Stimulated activated CD4-positive, alpha-beta T cell treated with anti-CD3 and anti-CD28 coated beads, Interleukin-15, amount 100 ng/mL, for 1 hour (primary cell): ENCODE results near the gene RABGGTB.
A peak's percentile ranks its signal among the peaks of the same experiment; 100 is the strongest.
"Not testable (repeated sequence)": the region's sequence is repeated elsewhere in the genome, so short reads cannot be mapped to it uniquely, and the experiment has no call there.

Experiments
- DNase-seq, 2 donors: peaks; one replicate each; pipeline ENCODE4 v3.0.0-alpha.2; 2020; ENCODE audit warnings: low read depth in 1 of 2, low spot score in 1 of 2

The RABGGTB gene

DNA sequence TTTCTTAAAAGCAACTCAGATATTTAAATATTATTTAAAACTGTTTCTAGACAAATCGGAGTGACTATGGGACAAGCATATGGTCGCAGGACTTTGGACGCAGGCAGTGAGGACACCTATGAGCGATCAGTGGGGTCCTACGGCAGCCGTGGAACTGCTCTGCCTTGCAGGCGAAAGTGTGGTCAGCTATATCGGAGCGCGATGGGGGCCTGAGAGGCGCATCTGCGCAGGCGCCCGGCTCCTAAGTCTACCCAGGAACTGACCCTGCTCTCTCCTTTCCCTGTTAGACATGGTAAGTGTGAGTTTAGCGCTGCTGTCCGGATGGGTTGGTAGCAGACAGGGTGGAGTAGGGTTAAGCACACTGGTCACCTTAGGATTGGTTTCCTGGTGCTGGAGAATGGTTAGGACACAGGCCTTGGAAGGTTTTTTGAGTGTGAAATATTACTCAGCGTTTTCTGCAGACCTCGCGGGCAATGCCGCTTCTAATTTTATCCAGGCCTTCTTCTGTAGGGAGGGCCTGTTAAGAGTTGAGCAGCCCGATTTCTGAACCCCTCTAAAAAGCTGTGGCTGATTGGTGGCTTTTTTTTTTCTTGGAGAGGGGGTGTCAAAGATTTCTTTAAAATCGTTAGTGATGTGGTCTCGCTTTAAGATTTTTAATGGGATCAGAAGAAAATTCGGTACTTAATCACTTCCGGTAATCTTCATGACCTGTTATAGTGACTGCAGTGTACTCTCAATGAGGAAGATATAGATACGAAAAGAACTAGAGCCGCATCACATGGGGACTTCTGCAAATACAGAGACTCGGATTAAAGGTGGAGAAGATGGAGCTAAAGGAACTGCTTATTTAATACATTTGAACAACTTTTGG, at the start of gene RABGGTB:
TSS of gene RABGGTB (plus strand) at position 274 of the 871 bp plus-strand sequence. CDS start at position 290, 16 bp downstream.
- DNase-seq: peak; percentile 86 to 90

DNA sequence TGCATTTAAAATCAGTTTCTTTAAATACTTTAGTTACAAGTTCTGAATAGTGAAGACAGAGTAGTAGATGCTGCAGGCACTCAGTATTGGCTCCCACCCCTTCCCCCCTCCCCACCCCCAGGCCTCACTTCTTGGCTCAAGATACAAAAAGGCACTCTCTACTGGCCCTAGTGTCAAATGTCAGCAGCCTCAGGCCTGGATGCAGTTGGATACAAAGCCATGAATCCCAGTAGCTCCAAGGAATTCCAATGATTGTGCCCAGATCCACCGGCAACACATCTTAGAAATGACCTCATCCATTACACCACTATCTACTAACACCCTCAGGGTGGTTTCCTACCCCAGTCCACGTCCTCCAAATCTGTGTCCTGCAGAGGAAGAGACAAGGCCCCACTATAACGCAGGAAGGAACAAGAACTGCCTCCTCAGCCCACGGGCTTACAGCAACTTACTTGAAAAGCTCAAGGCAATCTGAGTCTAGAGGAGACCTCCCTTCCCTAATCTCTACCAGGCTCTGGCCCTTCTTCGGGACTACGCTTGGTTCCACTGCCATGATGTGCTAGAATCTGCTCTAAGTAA, 43.9 kb upstream of the RABGGTB start:
- DNase-seq: no peak

DNA sequence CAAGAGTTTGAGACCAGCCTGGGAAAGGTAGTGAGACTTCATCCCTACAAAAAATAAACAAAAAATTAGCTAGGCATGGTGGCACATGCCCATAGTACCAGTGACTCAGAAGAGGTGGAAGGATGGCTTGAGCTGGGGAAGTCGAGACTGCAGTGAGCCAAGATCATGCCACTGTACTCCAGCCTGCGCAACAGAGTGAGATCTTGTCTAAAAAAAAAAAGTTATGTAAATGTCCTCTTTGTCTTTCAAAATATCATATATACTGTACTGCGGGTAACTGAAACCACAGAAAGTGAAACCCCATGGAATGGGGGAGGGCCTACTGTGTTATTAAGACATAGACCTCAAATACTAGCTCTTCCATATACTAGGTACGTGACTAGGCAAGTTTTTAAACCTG, 40.8 kb upstream of the RABGGTB start:
- no peak for DNase-seq

DNA sequence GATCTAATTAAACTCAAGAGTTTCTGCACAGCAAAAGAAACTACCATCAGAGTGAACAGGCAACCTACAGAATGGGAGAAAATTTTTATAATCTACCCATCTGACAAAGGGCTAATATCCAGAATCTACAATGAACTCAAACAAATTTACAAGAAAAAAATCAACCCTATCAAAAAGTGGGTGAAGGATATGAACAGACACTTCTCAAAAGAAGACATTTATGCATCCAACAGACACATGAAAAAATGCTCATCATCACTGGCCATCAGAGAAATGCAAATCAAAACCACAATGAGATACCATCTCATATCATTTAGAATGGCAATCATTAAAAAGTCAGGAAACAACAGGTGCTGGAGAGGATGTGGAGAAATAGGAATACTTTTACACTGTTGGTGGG, 28.8 kb upstream of the RABGGTB start:
- not testable (repeated sequence) for DNase-seq

DNA sequence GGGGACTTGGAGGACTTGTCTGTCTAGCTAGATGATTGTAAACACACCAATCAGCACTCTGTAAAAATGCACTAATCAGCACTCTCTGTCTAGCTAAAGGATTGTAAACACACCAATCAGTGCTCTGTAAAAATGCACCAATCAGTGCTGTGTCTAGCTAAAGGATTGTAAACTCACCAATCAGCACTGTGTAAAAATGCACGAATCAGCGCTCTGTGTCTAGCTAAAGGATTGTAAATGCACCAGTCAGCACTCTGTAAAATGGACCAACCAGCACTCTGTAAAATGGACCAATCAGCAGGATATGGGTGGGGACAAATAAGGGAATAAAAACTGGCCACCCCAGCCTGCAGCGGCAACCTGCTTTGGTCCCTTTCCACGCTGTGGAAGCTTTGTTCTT, 27.5 kb upstream of the RABGGTB start:
- DNase-seq: not testable (repeated sequence)

DNA sequence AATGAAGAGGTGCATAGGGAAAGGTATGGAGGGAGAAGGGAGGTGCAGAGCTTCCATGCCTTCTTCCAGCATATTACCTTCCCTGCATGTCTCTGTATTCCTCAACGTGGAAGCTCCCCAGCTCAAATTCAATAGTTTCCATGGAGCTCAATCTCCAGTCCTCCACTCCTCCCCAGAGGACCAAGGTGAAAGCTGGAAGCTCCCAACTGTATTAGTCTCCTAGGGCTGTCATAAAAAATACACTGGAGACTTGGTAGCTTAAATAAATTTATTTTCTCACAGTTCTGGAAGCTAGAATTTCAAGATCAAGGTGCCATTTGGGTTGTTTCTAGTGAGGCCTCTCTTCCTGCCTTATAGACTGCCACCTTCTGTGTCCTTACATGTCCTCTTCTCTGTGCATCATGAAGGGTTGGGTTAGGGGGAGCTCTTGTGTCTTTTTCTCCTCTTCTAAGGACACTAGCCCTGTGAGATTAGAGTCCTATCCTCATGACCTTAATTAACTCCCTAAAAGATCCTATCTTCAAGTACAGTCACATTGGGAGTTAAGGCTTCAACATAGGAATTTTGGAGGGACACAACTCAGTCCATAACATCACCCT, 21.9 kb upstream of the RABGGTB start:
- DNase-seq: no peak

DNA sequence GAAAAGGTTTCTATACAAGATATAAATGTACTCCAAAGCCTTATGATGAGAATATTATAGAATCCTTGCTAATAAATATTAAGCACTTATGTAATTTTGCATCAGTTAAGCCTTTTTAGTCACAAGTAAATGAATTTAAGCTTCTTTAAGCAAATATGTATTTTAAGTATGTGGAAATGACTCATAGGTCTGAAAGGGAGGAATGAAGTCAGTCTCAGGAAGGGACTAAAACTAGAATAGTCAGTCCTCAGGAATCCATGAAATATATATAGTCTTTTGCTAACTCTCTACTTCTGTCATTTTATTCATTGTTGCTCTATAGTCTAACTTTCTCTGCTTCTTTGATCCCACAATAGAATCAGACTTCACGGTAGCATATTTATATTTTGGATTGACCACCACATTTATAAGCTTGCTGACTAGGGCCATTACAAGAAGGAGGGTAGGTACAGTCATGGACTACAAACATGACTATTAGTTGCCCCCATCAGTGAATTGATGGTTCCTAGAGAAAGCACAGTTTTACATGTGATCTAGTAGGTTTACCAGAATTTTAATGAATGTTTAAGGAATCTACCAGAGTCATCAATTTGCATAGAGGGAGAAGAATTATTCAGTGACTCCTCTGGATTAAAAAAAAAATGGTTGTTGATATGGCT, 20.2 kb upstream of the RABGGTB start:
- no peak for DNase-seq

DNA sequence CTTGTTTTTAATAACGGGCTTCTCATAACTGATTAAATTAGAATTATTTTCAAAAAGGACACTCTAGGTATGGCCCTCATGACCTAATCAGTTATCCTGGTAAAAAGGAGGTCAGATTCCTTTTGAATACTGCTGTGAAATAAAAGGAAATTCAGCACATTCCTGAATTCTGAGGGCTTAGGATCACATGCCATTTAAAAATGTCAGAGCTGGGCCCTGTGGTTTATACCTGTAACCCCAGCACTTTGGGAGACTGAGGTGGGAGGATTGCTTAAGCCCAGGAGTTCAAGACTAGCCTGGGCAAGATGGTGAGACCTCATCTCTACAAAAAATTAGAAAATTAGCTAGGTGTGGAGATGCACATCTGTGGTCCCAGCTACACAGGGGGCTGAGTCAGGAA, 18.0 kb upstream of the RABGGTB start:
- no peak for DNase-seq

DNA sequence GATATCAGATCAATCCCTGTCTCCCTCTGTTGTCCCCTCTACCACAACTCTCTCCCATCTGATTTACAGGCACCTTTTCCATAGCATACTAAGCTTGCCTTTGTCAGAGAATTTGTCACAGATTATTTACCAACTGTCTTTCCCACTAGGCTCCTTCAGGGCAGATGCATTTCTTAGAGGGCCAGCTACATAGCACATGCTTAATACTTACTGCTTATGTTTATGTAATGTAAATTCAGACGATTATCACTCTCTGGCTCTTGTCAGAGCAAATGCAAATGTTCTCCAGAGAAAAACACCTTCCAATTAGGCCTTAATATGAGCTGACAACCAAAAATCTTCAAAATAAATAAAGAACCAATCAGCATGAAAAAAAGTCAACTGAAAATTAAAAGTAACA, 15.3 kb upstream of the RABGGTB start:
- DNase-seq: no peak

DNA sequence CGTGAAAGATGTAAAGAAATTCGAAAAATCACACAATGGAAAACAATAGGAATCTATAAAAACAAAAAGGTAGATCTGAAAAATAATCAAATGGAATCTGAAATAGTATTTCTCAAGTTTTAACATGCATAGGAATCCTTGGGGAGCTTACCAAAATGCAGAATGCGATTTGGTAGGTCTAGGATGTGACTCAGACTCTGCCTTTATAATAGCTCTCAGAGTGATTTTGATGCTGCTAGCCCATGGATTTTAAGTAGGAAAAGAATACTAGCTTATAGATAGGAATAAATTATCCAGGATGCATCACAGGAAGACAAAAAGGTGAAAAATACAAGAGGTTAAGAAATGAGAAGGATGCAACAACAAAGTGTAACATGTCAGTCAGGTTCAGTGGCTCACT, 14.1 kb upstream of the RABGGTB start:
- no peak for DNase-seq

DNA sequence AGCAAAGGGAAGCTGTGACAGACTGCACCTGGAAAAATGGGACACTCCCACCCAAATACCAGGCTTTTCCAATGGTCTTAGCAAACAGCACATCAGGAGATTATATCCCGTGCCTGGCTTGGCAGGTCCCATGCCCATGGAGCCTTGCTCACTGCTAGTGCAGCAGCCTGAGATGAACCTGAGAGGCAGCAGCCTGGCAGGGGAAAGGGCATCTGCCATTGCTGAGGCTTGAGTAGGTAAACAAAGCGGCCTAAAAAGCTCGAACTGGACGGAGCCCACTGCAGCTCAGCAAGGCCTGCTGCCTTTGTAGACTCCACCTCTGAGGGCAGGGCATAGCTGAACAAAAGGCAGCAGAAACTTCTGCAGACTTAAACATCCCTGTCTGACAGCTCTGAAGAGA, 8.2 kb upstream of the RABGGTB start:
- DNase-seq: not testable (repeated sequence)

DNA sequence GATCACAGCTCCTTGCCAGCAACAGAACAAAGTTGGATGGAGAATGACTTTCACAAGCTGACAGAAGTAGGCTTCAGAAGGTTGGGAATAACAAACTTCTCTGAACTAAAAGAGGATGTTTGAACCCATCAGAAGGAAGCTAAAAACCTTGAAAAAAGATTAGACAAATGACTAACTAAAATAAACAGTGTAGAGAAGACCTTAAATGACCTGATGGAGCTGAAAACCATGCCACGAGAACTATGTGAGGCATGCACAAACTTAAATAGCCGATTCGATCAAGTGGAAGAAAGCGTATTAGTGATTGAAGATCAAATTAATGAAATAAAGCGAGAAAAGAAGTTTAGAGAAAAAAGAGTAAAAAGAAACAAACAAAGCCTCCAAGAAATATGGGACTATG, 7.4 kb upstream of the RABGGTB start:
- DNase-seq: not testable (repeated sequence)

DNA sequence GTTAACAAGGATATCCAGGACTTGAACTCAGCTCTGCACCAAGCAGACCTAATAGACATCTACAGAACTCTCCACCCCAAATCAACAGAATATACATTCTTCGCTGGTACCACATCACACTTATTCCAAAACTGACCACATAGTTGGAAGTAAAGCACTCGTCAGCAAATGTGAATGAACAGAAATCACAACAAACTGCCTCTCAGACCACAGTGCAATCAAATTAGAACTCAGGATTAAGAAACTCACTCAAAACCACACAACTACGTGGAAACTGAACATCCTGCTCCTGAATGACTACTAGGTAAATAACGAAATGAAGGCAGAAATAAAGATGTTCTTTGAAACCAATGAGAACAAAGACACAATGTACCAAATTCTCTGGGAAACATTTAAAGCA, 5.9 kb upstream of the RABGGTB start:
- DNase-seq: not testable (repeated sequence)

DNA sequence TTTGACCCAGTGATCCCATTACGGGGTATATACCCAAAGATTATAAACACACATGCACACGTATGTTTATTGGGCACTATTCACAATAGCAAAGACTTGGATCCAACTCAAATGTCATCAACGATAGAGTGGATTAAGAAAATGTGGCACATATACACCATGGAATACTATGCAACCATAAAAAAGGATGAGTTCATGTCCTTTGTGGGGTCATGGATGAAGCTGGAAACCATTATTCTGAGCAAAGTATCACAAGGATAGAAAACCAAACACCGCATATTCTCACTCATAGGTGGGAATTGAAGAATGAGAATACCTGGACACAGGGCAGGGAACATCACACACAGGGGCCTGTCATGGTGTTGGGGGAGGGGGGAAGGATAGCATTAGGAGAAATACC, 2.1 kb upstream of the RABGGTB start:
- DNase-seq: not testable (repeated sequence)

DNA sequence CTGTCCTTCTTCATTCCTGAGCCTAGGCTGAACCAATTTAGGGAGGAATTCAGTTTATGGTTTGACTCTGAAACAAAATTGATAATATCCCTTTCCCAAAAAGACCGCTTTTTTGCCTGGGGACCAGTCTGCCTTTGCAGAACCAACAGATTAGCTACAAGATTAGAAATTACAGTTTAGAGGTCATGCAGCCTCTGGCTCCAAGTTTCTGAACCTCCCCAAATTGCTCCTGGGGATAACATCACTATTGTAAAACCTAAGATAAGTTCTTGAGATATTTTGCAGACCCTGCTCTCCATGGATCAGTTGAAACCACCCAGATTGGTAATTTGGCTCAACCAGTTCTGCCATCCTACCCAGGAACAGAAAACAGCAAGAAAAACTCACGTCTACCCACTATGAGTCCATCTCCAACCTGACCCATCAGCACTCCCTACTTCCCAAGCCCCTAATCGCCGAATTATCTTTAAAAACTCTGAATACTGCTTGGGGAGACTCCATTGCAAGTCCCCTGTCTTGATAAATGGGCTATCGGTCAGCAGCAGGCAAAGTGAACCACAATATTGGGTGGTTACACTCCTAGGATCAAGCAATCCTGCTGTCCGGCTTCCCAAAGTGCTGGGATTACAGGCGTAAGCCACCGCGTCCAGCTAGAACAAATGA, 605 bp upstream of the RABGGTB start:
- no peak for DNase-seq

DNA sequence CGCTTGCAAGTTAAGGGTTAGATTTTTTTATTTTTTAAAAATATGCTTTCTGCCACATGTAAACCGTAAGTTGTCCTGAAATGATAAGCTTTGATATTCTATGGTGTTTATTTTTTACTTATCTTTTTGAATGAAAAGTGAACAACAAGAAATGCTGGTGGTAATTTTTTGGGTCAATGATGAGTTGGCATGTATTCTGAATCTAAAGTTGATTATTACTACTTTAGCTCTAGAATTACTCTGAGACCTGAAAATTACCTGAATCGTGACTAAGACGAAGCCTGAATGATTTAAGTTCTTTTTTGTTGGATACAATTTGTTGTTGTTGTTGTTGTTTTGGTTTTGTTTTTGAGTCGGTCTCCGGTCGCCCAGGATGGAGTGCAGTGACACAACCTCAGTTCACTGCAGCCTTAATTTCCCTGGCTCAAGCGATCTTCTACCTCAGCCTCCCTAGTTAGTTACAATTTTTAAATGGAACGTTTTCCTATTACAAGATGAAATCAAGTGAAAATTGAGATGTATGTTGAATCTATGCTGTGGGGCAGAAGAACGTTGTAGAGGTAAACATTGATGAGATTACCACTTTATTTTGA, 941 bp downstream of the RABGGTB start:
- DNase-seq: no peak

DNA sequence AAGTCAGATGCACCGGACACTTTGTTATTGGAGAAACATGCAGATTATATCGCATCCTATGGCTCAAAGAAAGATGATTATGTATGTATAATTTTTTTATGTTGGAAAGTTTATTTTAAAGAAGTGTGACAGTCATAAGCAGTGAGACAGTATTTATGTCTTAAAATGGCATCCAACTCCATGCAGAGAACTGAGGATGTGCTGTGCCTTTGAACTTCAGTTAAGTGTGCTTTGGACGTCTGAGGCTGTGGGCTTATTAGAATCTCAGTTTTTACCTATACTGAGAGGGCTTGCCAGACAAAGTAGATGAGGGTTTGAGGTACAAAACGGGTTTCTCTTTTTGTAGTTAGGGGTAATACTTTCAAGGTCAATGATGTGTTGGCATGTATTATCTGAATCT, 1.5 kb downstream of the RABGGTB start:
- no peak for DNase-seq

DNA sequence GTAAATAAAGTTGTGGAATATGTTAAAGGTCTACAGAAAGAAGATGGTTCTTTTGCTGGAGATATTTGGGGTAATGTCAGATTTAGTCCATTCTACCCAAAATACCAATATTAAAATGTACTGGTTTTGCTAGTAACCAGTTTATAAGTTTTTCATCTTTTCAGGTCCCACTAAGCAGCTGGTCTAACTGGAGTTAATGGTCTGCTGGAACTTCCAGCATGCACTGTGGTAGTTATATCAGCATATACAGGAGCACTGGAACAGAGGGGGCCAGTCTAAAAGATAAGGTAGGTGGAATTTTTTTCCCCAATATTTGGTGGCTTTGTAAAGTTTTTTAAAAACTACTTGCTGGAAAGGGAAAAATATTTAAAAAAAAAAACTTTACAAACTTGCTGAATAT, 3.9 kb downstream of the RABGGTB start:
- DNase-seq: no peak

DNA sequence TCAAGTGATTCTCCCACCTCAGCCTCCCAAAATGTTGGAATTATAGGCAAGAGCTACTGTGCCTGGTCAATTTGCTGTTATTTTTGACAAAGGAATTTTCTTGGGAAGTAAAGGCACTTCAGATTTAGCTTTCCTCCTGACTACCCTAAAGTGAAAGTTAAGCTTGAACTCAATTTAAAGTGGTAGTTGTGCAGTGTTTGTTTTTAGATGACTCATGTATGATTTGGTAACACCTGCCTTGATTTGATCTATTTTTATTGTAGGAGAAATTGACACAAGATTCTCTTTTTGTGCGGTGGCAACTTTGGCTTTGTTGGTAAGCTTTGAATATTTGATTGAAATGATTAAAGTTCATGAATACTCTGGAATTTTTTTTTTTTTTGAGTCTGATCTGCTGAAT, 5.0 kb downstream of the RABGGTB start:
- DNase-seq: no peak

DNA sequence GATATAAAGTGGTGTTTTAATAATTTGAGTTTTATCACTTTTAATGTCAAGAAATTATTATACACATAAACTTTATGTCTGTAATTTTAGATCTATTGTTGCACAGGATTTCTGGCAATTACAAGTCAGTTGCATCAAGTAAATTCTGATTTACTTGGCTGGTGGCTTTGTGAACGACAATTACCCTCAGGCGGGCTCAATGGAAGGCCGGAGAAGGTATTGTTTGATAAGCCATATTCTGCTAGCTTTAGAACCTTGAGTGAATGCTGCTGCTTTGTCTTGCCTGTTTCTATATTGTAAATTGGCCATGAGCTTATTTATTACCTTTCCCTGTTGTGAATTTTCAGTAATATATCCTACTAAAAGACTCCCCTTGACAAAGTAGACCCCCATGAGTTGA, 6.0 kb downstream of the RABGGTB start:
- no peak for DNase-seq

DNA sequence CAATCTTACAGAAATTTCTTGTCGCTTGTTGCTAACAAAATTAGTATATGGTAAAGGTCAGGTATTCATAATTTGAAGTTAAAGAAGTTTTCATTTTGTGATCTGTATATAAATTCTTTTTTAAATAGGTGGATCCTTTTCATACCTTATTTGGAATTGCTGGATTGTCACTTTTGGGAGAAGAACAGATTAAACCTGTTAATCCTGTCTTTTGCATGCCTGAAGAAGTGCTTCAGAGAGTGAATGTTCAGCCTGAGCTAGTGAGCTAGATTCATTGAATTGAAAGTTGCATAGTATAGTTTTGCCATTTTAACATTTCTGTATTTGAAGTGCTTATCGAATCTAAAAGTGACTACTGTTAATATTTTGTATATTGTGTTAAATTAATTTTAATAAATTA, 8.3 kb downstream of the RABGGTB start:
- DNase-seq: no peak
